ENCODE results near the gene REV1. TPM values are rescaled to one million over a fixed set of nuclear protein-coding genes. Genes with fewer than 3 reads are reported as not detected.

REV1 gene
- total and polyA plus RNA-seq, 2 of the 13 experiments (the other 11 are each of a cell fraction or from before 2014, with no cell fraction given): 49.1 to 71.8 TPM

GRCh38 chr2:99489761-99490622, at the start of gene REV1 (continued):
- TF ChIP-seq, protein P1, sequence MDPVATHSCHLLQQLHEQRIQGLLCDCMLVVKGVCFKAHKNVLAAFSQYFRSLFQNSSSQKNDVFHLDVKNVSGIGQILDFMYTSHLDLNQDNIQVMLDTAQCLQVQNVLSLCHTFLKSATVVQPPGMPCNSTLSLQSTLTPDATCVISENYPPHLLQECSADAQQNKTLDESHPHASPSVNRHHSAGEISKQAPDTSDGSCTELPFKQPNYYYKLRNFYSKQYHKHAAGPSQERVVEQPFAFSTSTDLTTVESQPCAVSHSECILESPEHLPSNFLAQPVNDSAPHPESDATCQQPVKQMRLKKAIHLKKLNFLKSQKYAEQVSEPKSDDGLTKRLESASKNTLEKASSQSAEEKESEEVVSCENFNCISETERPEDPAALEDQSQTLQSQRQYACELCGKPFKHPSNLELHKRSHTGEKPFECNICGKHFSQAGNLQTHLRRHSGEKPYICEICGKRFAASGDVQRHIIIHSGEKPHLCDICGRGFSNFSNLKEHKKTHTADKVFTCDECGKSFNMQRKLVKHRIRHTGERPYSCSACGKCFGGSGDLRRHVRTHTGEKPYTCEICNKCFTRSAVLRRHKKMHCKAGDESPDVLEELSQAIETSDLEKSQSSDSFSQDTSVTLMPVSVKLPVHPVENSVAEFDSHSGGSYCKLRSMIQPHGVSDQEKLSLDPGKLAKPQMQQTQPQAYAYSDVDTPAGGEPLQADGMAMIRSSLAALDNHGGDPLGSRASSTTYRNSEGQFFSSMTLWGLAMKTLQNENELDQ (CRISPR knock-in tag; IDR thresholded peaks at IDR 0.05; ENCODE audit: borderline replicate concordance): no peak
- TF ChIP-seq ADNP (CRISPR knock-in tag; IDR thresholded peaks at IDR 0.05): no peak
- no peak for TF ChIP-seq MYNN (CRISPR knock-in tag; IDR thresholded peaks at IDR 0.05; ENCODE audit: low read depth)
- no peak for TF ChIP-seq MTF2 (CRISPR knock-in tag; IDR thresholded peaks at IDR 0.05; ENCODE audit: borderline replicate concordance)
- TF ChIP-seq PLRG1 (conservative IDR thresholded peaks at IDR 0.05): no peak
- TF ChIP-seq ZBTB7B (CRISPR knock-in tag; IDR thresholded peaks at IDR 0.05): peak; percentile 18; the same call in 1 of the 2 replicates
- no peak for TF ChIP-seq HNRNPUL1 (IDR thresholded peaks at IDR 0.05; ENCODE audit: low read depth, low read length)
- no peak for TF ChIP-seq HMGXB3 (CRISPR knock-in tag; IDR thresholded peaks at IDR 0.05; ENCODE audit: borderline replicate concordance)
- TF ChIP-seq CEBPZ (IDR thresholded peaks at IDR 0.05; ENCODE audit: low read length): no peak
- peak; percentile 84 for TF ChIP-seq REL (CRISPR knock-in tag; conservative IDR thresholded peaks at IDR 0.05)
- peak; percentile 92; the same call in 1 of the 2 replicates for TF ChIP-seq ZNF547 (CRISPR knock-in tag; IDR thresholded peaks at IDR 0.05)
- peak; percentile 98 for TF ChIP-seq MYPOP (CRISPR knock-in tag; IDR thresholded peaks at IDR 0.05)
- TF ChIP-seq ZNF124 (CRISPR knock-in tag; IDR thresholded peaks at IDR 0.05): peak; percentile 66; the same call in 1 of the 2 replicates
- peak; percentile 25; the same call in 1 of the 2 replicates for TF ChIP-seq ZFP1 (CRISPR knock-in tag; IDR thresholded peaks at IDR 0.05)
- peak; percentile 37; the same call in 1 of the 2 replicates for TF ChIP-seq SIX1 (CRISPR knock-in tag; IDR thresholded peaks at IDR 0.05; ENCODE audit: borderline replicate concordance)
- TF ChIP-seq ZNF549 (CRISPR knock-in tag; IDR thresholded peaks at IDR 0.05): no peak
- TF ChIP-seq HDAC1 (CRISPR knock-in tag; IDR thresholded peaks at IDR 0.05): peak; percentile 89
- TF ChIP-seq FOSL1 (CRISPR knock-in tag; IDR thresholded peaks at IDR 0.05; ENCODE audit: borderline replicate concordance): no peak
